Peyer's patch (tissue), 4 donors: Measurements from ENCODE around the gene RAB3GAP1.

Experiments
- POLR2A ChIP-seq, 2 donors: fragments of 450-650 bp; IDR thresholded peaks; one replicate each; pipeline ENCODE4 v1.5.1; 2017; ENCODE audit warnings: antibody characterized with exemption in 2 of 2, mild to moderate bottlenecking in 2 of 2, moderate library complexity in 2 of 2
- TF ChIP-seq, protein P1 (sequence below), 6 experiments: fragments of 450-650 bp in 4 of 6; fragments of 200-600 bp in 2 of 6; sonication (generic) in 1 of 6; IDR thresholded peaks; one replicate each; pipeline ENCODE4 v1.5.1; 2017 to 2019; ENCODE audit warnings: antibody characterized with exemption in 6 of 6, mild to moderate bottlenecking in 3 of 6, moderate library complexity in 1 of 6

DNA sequence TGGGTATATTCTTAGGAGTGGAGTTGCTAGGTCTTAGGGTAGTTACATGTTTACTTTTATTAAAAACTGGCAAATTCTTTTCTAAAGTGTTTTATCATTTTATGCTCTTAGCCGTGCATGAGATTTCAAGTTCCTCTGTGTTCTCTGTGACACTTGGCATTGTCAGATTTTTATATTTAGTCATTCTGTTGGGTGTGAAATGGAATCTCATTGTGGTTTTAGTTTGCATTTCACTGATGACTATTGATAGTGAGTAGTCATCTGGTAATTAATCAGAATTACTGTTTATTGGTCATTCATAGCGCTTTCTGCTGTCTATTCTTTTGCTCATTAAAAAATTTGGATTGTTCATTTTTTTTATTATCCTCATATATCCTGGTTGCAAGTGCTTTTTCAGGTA is 34.1 kb downstream of the RAB3GAP1 start:
- TF ChIP-seq POLR2A (IDR thresholded peaks at IDR 0.05) = no peak
- TF ChIP-seq, protein P1, sequence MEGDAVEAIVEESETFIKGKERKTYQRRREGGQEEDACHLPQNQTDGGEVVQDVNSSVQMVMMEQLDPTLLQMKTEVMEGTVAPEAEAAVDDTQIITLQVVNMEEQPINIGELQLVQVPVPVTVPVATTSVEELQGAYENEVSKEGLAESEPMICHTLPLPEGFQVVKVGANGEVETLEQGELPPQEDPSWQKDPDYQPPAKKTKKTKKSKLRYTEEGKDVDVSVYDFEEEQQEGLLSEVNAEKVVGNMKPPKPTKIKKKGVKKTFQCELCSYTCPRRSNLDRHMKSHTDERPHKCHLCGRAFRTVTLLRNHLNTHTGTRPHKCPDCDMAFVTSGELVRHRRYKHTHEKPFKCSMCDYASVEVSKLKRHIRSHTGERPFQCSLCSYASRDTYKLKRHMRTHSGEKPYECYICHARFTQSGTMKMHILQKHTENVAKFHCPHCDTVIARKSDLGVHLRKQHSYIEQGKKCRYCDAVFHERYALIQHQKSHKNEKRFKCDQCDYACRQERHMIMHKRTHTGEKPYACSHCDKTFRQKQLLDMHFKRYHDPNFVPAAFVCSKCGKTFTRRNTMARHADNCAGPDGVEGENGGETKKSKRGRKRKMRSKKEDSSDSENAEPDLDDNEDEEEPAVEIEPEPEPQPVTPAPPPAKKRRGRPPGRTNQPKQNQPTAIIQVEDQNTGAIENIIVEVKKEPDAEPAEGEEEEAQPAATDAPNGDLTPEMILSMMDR (IDR thresholded peaks at IDR 0.05) = no peak
